GM06990 (cell line): ENCODE data around the gene HOXA5.

Experiments
- DNase-seq: peaks from one replicate; pipeline ENCODE4 v3.0.0-alpha.2; 2011; ENCODE audit not compliant: insufficient read length; ENCODE audit errors: extremely low read depth
- H3K27me3 ChIP-seq: replicated peaks from 2 replicates; pipeline ENCODE4 v1.6.0; 2011; ENCODE audit warnings: low read length; ENCODE audit not compliant: control insufficient read depth, insufficient read depth
- H3K36me3 ChIP-seq: 2 replicates; pipeline ENCODE4 v1.5.1; 2011; ENCODE audit warnings: low read length; ENCODE audit not compliant: control insufficient read depth, insufficient read depth
- H3K4me3 ChIP-seq: replicated peaks from 2 replicates; pipeline ENCODE4 v1.5.1; 2011; ENCODE audit warnings: low read depth, mild to moderate bottlenecking, control low read depth, low read length
- TF ChIP-seq, protein P1 (sequence below): IDR thresholded peaks from 2 replicates; pipeline ENCODE4 v1.5.1; 2011; ENCODE audit warnings: low read length, control low read depth, mild to moderate bottlenecking, inconsistent platforms; ENCODE audit not compliant: insufficient read depth, poor library complexity, severe bottlenecking

The HOXA5 gene

DNA sequence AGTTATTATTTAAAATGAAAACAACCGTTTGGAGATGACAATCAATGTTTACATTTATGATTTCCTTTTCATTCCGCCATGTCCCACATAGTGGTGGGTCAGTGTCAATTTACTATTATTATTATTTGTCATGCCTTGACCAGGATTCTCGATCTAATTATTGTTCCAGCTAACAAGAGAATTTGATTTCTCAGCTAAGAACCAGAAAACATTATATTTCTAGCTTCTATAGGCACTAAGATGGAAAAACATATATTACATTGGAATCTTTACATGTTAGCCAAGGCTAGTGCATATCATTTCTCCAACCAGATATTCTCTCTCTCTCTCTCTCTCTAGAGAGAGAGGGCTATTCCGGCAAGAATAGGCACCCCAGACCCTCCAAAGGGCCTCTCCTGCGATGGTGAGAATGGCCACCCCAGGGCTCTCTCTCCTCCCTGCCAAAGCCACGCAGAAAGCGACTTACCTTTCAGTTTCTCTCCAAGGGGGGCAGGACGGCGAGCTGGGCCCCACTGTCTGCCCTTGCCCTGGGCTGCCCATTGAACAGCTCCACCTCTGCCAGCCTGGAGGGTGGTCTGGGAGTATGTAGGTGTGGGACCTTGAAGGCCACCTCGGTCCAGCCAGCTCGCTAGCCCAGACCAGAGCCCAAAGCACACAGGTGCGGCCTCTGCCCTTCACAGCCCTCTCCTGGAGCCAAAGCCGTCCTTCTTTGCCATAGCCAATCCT lies 6.5 kb upstream of the HOXA5 start:
- Histone ChIP-seq H3K36me3 (no peaks in the 10 kb centered on the region), H3K4me3 (no peak overlapping the region), H3K27me3 (peaks cover 2% of the 10 kb centered on the region; the same call in 1 of the 2 replicates)
- no peak for DNase-seq
- TF ChIP-seq, protein P1, sequence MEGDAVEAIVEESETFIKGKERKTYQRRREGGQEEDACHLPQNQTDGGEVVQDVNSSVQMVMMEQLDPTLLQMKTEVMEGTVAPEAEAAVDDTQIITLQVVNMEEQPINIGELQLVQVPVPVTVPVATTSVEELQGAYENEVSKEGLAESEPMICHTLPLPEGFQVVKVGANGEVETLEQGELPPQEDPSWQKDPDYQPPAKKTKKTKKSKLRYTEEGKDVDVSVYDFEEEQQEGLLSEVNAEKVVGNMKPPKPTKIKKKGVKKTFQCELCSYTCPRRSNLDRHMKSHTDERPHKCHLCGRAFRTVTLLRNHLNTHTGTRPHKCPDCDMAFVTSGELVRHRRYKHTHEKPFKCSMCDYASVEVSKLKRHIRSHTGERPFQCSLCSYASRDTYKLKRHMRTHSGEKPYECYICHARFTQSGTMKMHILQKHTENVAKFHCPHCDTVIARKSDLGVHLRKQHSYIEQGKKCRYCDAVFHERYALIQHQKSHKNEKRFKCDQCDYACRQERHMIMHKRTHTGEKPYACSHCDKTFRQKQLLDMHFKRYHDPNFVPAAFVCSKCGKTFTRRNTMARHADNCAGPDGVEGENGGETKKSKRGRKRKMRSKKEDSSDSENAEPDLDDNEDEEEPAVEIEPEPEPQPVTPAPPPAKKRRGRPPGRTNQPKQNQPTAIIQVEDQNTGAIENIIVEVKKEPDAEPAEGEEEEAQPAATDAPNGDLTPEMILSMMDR, result no peak

- Histone ChIP-seq H3K27me3 (peaks cover 2% of the 10 kb centered on the region; the same call in 1 of the 2 replicates), H3K4me3 (no peak overlapping the region), H3K36me3 (no peaks in the 10 kb centered on the region)
- no peak for DNase-seq
- TF ChIP-seq, protein P1, result no peak
These were observed 5.5 kb upstream of the HOXA5 start for GRCh38 chr7:27148756-27149641.

DNA sequence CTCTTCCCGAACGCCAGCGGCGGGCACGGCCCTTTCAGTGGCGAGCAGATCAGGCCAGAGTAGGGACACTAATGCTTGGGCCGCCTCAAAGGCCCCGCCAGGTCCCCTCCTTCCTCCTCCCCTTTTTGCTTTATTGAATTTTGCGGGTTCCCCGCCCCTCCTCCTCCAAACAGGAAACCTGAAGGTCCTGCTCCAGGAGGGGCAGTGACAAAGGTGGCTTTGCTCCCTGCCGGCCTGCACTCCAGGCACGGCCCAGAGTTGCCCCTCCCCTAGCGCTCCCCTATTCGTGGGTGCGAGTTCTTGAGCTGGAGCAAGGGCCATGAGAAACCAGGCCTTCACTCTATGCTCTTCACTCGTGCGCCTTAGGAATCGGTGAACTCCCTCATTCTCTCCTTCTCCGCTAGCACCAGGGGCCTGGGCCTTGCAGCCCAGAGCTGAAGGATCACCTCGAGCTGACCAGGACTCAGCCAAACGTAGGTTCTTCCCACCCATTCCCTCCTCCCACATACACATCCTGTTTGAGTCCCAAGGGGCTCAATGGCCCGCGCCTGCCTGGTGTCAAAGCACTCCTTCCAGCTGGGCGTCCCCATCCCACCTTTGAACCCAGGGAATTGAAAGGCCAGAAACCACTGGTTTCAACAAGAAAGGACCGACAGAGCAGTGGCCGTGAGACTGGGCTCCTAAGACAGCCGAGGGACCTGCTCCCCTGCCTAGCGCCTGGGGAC lies 4.7 kb upstream of the HOXA5 start:
- DNase-seq, result no peak
- TF ChIP-seq, protein P1, result no peak
- Histone ChIP-seq H3K4me3 (no peak overlapping the region), H3K36me3 (no peaks in the 10 kb centered on the region), H3K27me3 (peaks cover 2% of the 10 kb centered on the region; the same call in 1 of the 2 replicates)

- no peaks in the 10 kb centered on the region for H3K36me3 ChIP-seq
- peaks cover 2% of the 10 kb centered on the region; the same call in 1 of the 2 replicates for H3K27me3 ChIP-seq
- TF ChIP-seq, protein P1, result no peak
- H3K4me3 ChIP-seq, result no peak within 1 kb of the TSS
- no peak for DNase-seq
These were observed 3.9 kb upstream of the HOXA5 start, which contains the start of gene HOXA6 for GRCh38 chr7:27147199-27148030. TSS of gene HOXA6 (minus strand) at chr7:27147774. CDS start at chr7:27147749, 25 bp downstream.

GRCh38 chr7:27146491-27147198 lies 3.2 kb upstream of the HOXA5 start:
- DNase-seq, result no peak
- Histone ChIP-seq H3K27me3 (peaks cover 2% of the 10 kb centered on the region; the same call in 1 of the 2 replicates), H3K36me3 (no peaks in the 10 kb centered on the region), H3K4me3 (no peak overlapping the region)
- TF ChIP-seq, protein P1, result no peak
